H1 (cell line): ENCODE data around the gene MMP28.

Source experiments
- ASH2L ChIP-seq: fragments of 200-600, 300-600 bp; sonication (generic); IDR thresholded peaks from one replicate; pipeline ENCODE4 v1.7.1; 2017; ENCODE audit warnings: low read length
- CEBPB ChIP-seq: IDR thresholded peaks from 2 replicates; pipeline ENCODE4 v1.6.1; 2012; ENCODE audit warnings: low read depth, low read length
- CTCF ChIP-seq, 3 experiments: IDR thresholded peaks; 1 replicate in 2 of 3; 2 replicates in 1 of 3; pipeline versions ENCODE4 v1.5.1 to v1.6.1; 2011; ENCODE audit warnings: low read length in 3 of 3, mild to moderate bottlenecking in 3 of 3, inconsistent platforms in 2 of 3, low read depth in 1 of 3, moderate library complexity in 1 of 3; ENCODE audit not compliant: insufficient read depth in 1 of 3; ENCODE audit errors: control extremely low read depth in 1 of 3
- EZH2 ChIP-seq: fragments of 200-600 bp; sonication (generic); IDR thresholded peaks from 2 replicates; pipeline ENCODE4 v1.7.1; 2012; ENCODE audit warnings: low read depth, mild to moderate bottlenecking, moderate library complexity, low read length, inconsistent platforms; ENCODE audit not compliant: severe bottlenecking
- PHF8 ChIP-seq: fragments of 200-600 bp; sonication (generic); conservative IDR thresholded peaks from 2 replicates; pipeline ENCODE4 v1.7.1; 2012; ENCODE audit warnings: low read depth, mild to moderate bottlenecking, inconsistent platforms, low read length, moderate library complexity
- POLR2A ChIP-seq, 2 experiments: IDR thresholded peaks; 1 replicate in 1 of 2; 2 replicates in 1 of 2; pipeline ENCODE4 v1.6.1; 2011; ENCODE audit warnings: low read depth in 2 of 2, low read length in 2 of 2, mild to moderate bottlenecking in 2 of 2; ENCODE audit errors: control extremely low read depth in 1 of 2
- POLR2AphosphoS5 ChIP-seq: IDR thresholded peaks from 2 replicates; pipeline ENCODE4 v1.6.1; 2011; ENCODE audit warnings: low read depth, low read length
- RFX5 ChIP-seq: IDR thresholded peaks from 2 replicates; pipeline ENCODE4 v1.6.1; 2011; ENCODE audit warnings: low read depth, low read length, improper control_type of control experiment, borderline replicate concordance
- TF ChIP-seq, protein P1 (sequence below): IDR thresholded peaks from 2 replicates; pipeline ENCODE4 v1.6.1; 2012; ENCODE audit warnings: low read length, inconsistent platforms

DNA sequence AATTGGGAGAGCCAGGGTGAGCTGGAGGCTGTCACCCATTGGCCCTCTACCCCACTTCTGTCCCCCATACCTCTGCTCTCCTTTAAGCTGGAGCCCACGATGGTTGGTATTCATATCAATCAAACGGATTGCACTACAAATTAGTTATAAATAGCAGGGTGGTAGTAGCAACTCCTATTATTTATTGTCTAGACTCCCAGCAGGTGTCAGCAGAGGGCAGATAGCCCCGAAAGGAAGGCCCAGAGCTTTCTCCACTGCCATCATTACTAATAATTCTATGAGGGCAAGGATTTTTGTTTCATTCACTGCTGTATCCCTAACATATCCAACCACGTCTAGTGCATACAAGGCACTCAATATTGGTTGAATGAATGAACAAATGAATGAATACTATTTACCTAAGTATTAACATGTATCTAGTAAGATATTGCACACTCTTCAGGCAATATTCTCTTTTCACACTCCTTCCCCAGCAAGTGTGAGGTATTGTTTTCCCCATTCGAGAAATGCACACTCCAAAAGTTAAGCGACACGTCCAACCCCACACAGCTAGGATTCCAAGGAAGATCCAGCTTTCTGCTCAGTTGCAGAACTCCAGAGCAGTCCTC, 28.4 kb downstream of the MMP28 start:
- TF ChIP-seq POLR2AphosphoS5 (no peak), CTCF (IDR thresholded peaks at IDR 0.05; ENCODE audit: control extremely low read depth in 1 of 3, insufficient read depth in 1 of 3, low read depth in 1 of 3, low read length in 3 of 3) (peak in 2 of 3 experiments; percentile 25 to 50; a peak in 3 of 4 replicates), PHF8 (no peak), EZH2 (no peak), POLR2A (IDR thresholded peaks at IDR 0.05; ENCODE audit: control extremely low read depth in 1 of 2, low read depth in 2 of 2, low read length in 2 of 2) (no peak), ASH2L (no peak), RFX5 (no peak), CEBPB (no peak)
- TF ChIP-seq, protein P1, sequence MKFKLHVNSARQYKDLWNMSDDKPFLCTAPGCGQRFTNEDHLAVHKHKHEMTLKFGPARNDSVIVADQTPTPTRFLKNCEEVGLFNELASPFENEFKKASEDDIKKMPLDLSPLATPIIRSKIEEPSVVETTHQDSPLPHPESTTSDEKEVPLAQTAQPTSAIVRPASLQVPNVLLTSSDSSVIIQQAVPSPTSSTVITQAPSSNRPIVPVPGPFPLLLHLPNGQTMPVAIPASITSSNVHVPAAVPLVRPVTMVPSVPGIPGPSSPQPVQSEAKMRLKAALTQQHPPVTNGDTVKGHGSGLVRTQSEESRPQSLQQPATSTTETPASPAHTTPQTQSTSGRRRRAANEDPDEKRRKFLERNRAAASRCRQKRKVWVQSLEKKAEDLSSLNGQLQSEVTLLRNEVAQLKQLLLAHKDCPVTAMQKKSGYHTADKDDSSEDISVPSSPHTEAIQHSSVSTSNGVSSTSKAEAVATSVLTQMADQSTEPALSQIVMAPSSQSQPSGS, result no peak
